ENCODE data around the gene ATP7A.
"Not testable (repeated sequence)": the region's sequence is repeated elsewhere in the genome, so short reads cannot be mapped to it uniquely, and the experiment has no call there.

DNA sequence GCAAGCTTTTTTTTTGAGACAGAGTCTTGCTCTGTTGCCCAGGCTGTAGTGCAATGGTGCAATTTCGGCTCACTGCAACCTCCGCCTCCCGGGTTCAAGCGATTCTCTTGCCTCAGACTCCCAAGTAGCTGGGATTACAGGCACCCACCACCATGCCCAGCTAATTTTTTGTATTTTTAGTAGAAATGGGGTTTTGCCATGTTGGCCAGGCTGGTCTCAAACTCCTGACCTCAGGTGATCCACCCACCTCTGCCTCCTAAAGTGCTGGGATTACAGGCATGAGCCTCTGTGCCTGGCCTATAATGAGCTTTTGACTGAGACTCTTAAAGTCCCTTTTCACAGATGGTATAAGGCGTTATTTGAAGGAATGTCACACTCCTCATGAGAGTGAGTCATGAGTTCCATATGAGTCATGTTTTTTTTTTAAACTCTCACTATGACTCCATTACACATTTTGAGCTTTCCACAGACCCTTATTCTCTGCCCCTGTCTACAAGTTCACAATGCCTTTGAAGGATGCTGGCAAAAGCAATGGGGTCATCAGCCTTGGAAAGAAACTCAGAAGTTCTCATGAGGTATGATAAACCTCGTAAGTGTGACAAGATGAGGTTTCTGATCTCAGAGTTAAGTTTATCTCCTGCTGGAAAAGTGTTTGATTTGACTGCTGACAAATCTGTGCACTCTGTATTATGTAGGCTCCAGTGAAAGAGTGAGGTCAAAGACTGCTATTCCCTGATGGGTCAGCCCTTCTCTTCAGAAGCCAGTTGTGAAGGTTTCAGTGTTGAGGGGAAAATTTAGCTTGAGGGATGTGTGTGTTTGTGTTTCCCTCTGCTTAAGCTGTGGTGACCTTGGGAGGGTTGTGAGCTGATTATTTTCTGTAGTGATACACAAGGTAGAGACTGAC lies 154.5 kb downstream of the ATP7A start:
- TF ChIP-seq CTCF (IDR thresholded peaks at IDR 0.05; ENCODE audit: poor library complexity, severe bottlenecking); EP300 (conservative IDR thresholded peaks at IDR 0.05; ENCODE audit: poor library complexity, severe bottlenecking); EZH2 (IDR thresholded peaks at IDR 0.05; ENCODE audit: borderline replicate concordance, insufficient read depth, low read length, poor library complexity, severe bottlenecking); POLR2AphosphoS5 (IDR thresholded peaks at IDR 0.05); SMC3 (conservative IDR thresholded peaks at IDR 0.05; ENCODE audit: poor library complexity): not testable (repeated sequence)

Data from neural cell (in vitro differentiated cells).